ENCODE results near the gene VKORC1L1. TPM values are rescaled to one million over a fixed set of nuclear protein-coding genes. Genes with fewer than 3 reads are reported as not detected.
"Not testable (repeated sequence)": the region's sequence is repeated elsewhere in the genome, so short reads cannot be mapped to it uniquely, and the experiment has no call there.

VKORC1L1 gene
- total RNA-seq, 1 experiment from 2014 or later, result 36.8 TPM

- TF ChIP-seq EZH2 (IDR thresholded peaks at IDR 0.05; ENCODE audit: borderline replicate concordance, low read depth, low read length, poor library complexity, severe bottlenecking), result no peak
- no peak for TF ChIP-seq CTCF (conservative IDR thresholded peaks at IDR 0.05; ENCODE audit: low read depth, low read length)
- Histone ChIP-seq H3K27ac (ENCODE audit: low read depth, low read length, poor library complexity, severe bottlenecking) (no peak overlapping the region), H3K4me1 (ENCODE audit: insufficient read depth, low read length, poor library complexity, severe bottlenecking) (peaks cover 4% of the 10 kb centered on the region), H3K9me3 (ENCODE audit: low read depth, low read length, poor library complexity, severe bottlenecking) (no peaks in the 10 kb centered on the region), H3K27me3 (replicated peaks; ENCODE audit: insufficient read depth, low read depth, low read length, poor library complexity) (no peaks in the 10 kb centered on the region), H3K4me3 (ENCODE audit: low read depth, low read length, poor library complexity, severe bottlenecking) (no peak overlapping the region), H3K36me3 (ENCODE audit: insufficient read depth, low read length, poor library complexity, severe bottlenecking) (peaks cover 10% of the 10 kb centered on the region)
- no TSS peak for BruUV-seq (replicated peaks)
- intact Hi-C loops (cut with micrococcal nuclease; ENCODE audit: unreplicated experiment), result no loop called here
- ChIA-PET POLR2A (ENCODE audit: low non-redundant PET) (no interaction called here), CTCF (no interaction called here)
- no peak for DNase-seq (ENCODE audit: low spot score)
Observed at GRCh38 chr7:65983965-65984658, 111.2 kb downstream of the VKORC1L1 start.

- H3K9me3 ChIP-seq (ENCODE audit: low read depth, low read length, poor library complexity, severe bottlenecking), result no peaks in the 10 kb centered on the region
- POLR2A ChIA-PET (ENCODE audit: low non-redundant PET), result no interaction called here
- CTCF ChIA-PET, result no interaction called here
- H3K4me1 ChIP-seq (ENCODE audit: insufficient read depth, low read length, poor library complexity, severe bottlenecking), result no peaks in the 10 kb centered on the region
- H3K4me3 ChIP-seq (ENCODE audit: low read depth, low read length, poor library complexity, severe bottlenecking), result no peak overlapping the region
- TF ChIP-seq EZH2 (IDR thresholded peaks at IDR 0.05; ENCODE audit: borderline replicate concordance, low read depth, low read length, poor library complexity, severe bottlenecking), result no peak
- TF ChIP-seq CTCF (conservative IDR thresholded peaks at IDR 0.05; ENCODE audit: low read depth, low read length), result no peak
- no TSS peak for BruUV-seq (replicated peaks)
- no peaks in the 10 kb centered on the region for H3K36me3 ChIP-seq (ENCODE audit: insufficient read depth, low read length, poor library complexity, severe bottlenecking)
- intact Hi-C loops (cut with micrococcal nuclease; ENCODE audit: unreplicated experiment), result no loop called here
- no peak for DNase-seq (ENCODE audit: low spot score)
- H3K27me3 ChIP-seq (replicated peaks; ENCODE audit: insufficient read depth, low read depth, low read length, poor library complexity), result no peaks in the 10 kb centered on the region
- no peak overlapping the region for H3K27ac ChIP-seq (ENCODE audit: low read depth, low read length, poor library complexity, severe bottlenecking)
Observed at GRCh38 chr7:65988084-65988483, 115.2 kb downstream of the VKORC1L1 start.

GRCh38 chr7:65988503-65988902 is 115.6 kb downstream of the VKORC1L1 start:
- CTCF ChIA-PET; BruUV-seq (replicated peaks); H3K4me1 ChIP-seq (ENCODE audit: insufficient read depth, low read length, poor library complexity, severe bottlenecking); DNase-seq (ENCODE audit: low spot score); intact Hi-C loops (cut with micrococcal nuclease; ENCODE audit: unreplicated experiment); H3K4me3 ChIP-seq (ENCODE audit: low read depth, low read length, poor library complexity, severe bottlenecking); H3K36me3 ChIP-seq (ENCODE audit: insufficient read depth, low read length, poor library complexity, severe bottlenecking); H3K27me3 ChIP-seq (replicated peaks; ENCODE audit: insufficient read depth, low read depth, low read length, poor library complexity); H3K27ac ChIP-seq (ENCODE audit: low read depth, low read length, poor library complexity, severe bottlenecking); POLR2A ChIA-PET (ENCODE audit: low non-redundant PET); H3K9me3 ChIP-seq (ENCODE audit: low read depth, low read length, poor library complexity, severe bottlenecking): not testable (repeated sequence)

GRCh38 chr7:65989694-65990080 is 116.8 kb downstream of the VKORC1L1 start:
- intact Hi-C loops (cut with micrococcal nuclease; ENCODE audit: unreplicated experiment), result no loop called here
- ChIA-PET POLR2A (ENCODE audit: low non-redundant PET) (no interaction called here), CTCF (no interaction called here)
- no peaks in the 10 kb centered on the region for H3K36me3 ChIP-seq (ENCODE audit: insufficient read depth, low read length, poor library complexity, severe bottlenecking)
- TF ChIP-seq CTCF (conservative IDR thresholded peaks at IDR 0.05; ENCODE audit: low read depth, low read length) (no peak), EZH2 (IDR thresholded peaks at IDR 0.05; ENCODE audit: borderline replicate concordance, low read depth, low read length, poor library complexity, severe bottlenecking) (no peak)
- no peak overlapping the region for H3K27ac ChIP-seq (ENCODE audit: low read depth, low read length, poor library complexity, severe bottlenecking)
- no peaks in the 10 kb centered on the region for H3K27me3 ChIP-seq (replicated peaks; ENCODE audit: insufficient read depth, low read depth, low read length, poor library complexity)
- no peak for DNase-seq (ENCODE audit: low spot score)
- no peaks in the 10 kb centered on the region for H3K4me1 ChIP-seq (ENCODE audit: insufficient read depth, low read length, poor library complexity, severe bottlenecking)
- BruUV-seq (replicated peaks), result no TSS peak
- H3K4me3 ChIP-seq (ENCODE audit: low read depth, low read length, poor library complexity, severe bottlenecking), result no peak overlapping the region
- H3K9me3 ChIP-seq (ENCODE audit: low read depth, low read length, poor library complexity, severe bottlenecking), result no peaks in the 10 kb centered on the region

- H3K27me3 ChIP-seq (replicated peaks; ENCODE audit: insufficient read depth, low read depth, low read length, poor library complexity); POLR2A ChIA-PET (ENCODE audit: low non-redundant PET); H3K9me3 ChIP-seq (ENCODE audit: low read depth, low read length, poor library complexity, severe bottlenecking); H3K36me3 ChIP-seq (ENCODE audit: insufficient read depth, low read length, poor library complexity, severe bottlenecking); H3K27ac ChIP-seq (ENCODE audit: low read depth, low read length, poor library complexity, severe bottlenecking); BruUV-seq (replicated peaks); intact Hi-C loops (cut with micrococcal nuclease; ENCODE audit: unreplicated experiment); H3K4me1 ChIP-seq (ENCODE audit: insufficient read depth, low read length, poor library complexity, severe bottlenecking); DNase-seq (ENCODE audit: low spot score); H3K4me3 ChIP-seq (ENCODE audit: low read depth, low read length, poor library complexity, severe bottlenecking); CTCF ChIA-PET: not testable (repeated sequence)
Observed at GRCh38 chr7:65991829-65992228, 119.0 kb downstream of the VKORC1L1 start.
